DND-41 (cell line): ENCODE results near the gene TRIM15.

Experiments
- CTCF ChIP-seq: IDR thresholded peaks from 2 replicates; pipeline ENCODE4 v1.5.1; 2012; ENCODE audit warnings: borderline replicate concordance, low read length, moderate library complexity, mild to moderate bottlenecking; ENCODE audit not compliant: poor library complexity, severe bottlenecking; ENCODE audit errors: extremely low read depth
- EZH2 ChIP-seq: IDR thresholded peaks from 3 replicates; pipeline ENCODE4 v1.6.1; 2012; ENCODE audit warnings: borderline replicate concordance, low read depth, mild to moderate bottlenecking, moderate library complexity, low read length, inconsistent platforms; ENCODE audit not compliant: severe bottlenecking

- TF ChIP-seq CTCF (no peak), EZH2 (no peak)
These were observed 35.9 kb upstream of the TRIM15 start for GRCh38 chr6:30127238-30128093.
